Type B pancreatic cell (in vitro differentiated cells): ENCODE results near the gene ARHGAP9. TPM values are rescaled to one million over a fixed set of nuclear protein-coding genes. Genes with fewer than 3 reads are reported as not detected.

Experiments used
- microRNA-seq: library from miRNA; unstranded; fragments of <30 nt; microRNA quantifications from one replicate; pipeline ENCODE4, GENCODE V29; 2020
- total RNA-seq: library from RNA; stranded (reverse); gene quantifications from 2 replicates; pipeline ENCODE4 v1.2.1, GENCODE V29; 2021; ENCODE audit warnings: low replicate concordance

The ARHGAP9 gene
- total RNA-seq, 1 donor from 2014 or later = 1.8 TPM

Small RNA genes within 50 kb of the gene (microRNA-seq; reads per million reads assigned to microRNA genes)
- gene MIR616 = not detected
- not detected for gene MIR6758

Other genes with a start within 250 kb of the ARHGAP9 start
- gene STAC3, start 228.7 kb downstream of the ARHGAP9 start, total RNA-seq = 1.6 and 4.8 TPM in 2 replicates
- 49.1 and 59.0 TPM in 2 replicates for gene R3HDM2, start 48.8 kb downstream of the ARHGAP9 start, total RNA-seq
- not detected in 2 replicates for gene INHBC, start 45.1 kb downstream of the ARHGAP9 start, total RNA-seq
- 0.27 and 0.29 TPM in 2 replicates for gene INHBE, start 24.6 kb downstream of the ARHGAP9 start, total RNA-seq
- gene GLI1, start 20.1 kb downstream of the ARHGAP9 start, total RNA-seq = 3.5 and 22.7 TPM in 2 replicates
- 200 and 211 TPM in 2 replicates for gene MARS1, start 8.2 kb upstream of the ARHGAP9 start, total RNA-seq
- gene DDIT3, start 40.6 kb upstream of the ARHGAP9 start, total RNA-seq = 17.7 and 32.3 TPM in 2 replicates
- 87.5 and 94.7 TPM in 2 replicates for gene MBD6, start 43.0 kb upstream of the ARHGAP9 start, total RNA-seq
- gene DCTN2, start 67.3 kb upstream of the ARHGAP9 start, total RNA-seq = 119 and 126 TPM in 2 replicates
- 1.4 and 4.4 TPM in 2 replicates for gene KIF5A, start 70.2 kb upstream of the ARHGAP9 start, total RNA-seq
- gene PIP4K2C, start 111.3 kb upstream of the ARHGAP9 start, total RNA-seq = 27.6 and 35.6 TPM in 2 replicates
- gene DTX3, start 125.0 kb upstream of the ARHGAP9 start, total RNA-seq = 21.5 and 65.5 TPM in 2 replicates
- 4.7 and 34.6 TPM in 2 replicates for gene ARHGEF25, start 131.6 kb upstream of the ARHGAP9 start, total RNA-seq
- 0.64 and 5.9 TPM in 2 replicates for gene B4GALNT1, start 153.3 kb upstream of the ARHGAP9 start, total RNA-seq
- 222 and 236 TPM in 2 replicates for gene OS9, start 214.3 kb upstream of the ARHGAP9 start, total RNA-seq